GM12864 (cell line): Measurements from ENCODE around the gene ABHD5.

Source experiments
- DNase-seq: peaks from one replicate; pipeline ENCODE4 v3.0.0-alpha.2; 2011; ENCODE audit warnings: low read depth
- H3K4me3 ChIP-seq: 2 replicates; pipeline ENCODE4 v1.5.1; 2011; ENCODE audit warnings: mild to moderate bottlenecking, low read depth, low read length, control low read depth
- CTCF ChIP-seq: IDR thresholded peaks from 2 replicates; pipeline ENCODE4 v1.5.1; 2011; ENCODE audit warnings: low read depth, mild to moderate bottlenecking, moderate library complexity, low read length, control low read depth, inconsistent platforms; ENCODE audit errors: missing control alignments

ABHD5 gene

GRCh38 chr3:43692971-43693370 lies 2.2 kb downstream of the ABHD5 start:
- H3K4me3 ChIP-seq, result no peak overlapping the region
- no peak for TF ChIP-seq CTCF
- DNase-seq, result no peak

DNA sequence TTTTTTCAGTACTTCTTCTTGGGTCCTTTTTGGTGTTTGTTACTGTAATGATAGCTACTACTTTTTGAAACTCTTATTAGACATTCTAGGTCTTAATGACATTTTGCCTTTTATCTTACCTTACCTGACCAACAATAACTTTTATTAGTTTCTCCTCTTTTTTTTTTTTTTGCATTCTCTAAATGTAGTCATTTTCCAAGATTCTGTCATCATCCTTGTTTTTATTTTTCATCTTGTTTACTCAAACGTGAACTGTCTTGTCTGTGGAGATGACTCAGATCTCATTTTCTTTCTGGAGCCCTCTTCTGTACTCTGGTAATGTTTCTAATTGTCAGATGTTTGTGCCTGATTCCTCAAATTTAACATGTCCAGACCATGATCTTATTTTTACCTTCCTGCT lies 2.9 kb downstream of the ABHD5 start:
- no peak overlapping the region for H3K4me3 ChIP-seq
- no peak for DNase-seq
- no peak for TF ChIP-seq CTCF

- H3K4me3 ChIP-seq, result no peak overlapping the region
- DNase-seq, result no peak
Observed at GRCh38 chr3:43695443-43695842, 4.7 kb downstream of the ABHD5 start.

DNA sequence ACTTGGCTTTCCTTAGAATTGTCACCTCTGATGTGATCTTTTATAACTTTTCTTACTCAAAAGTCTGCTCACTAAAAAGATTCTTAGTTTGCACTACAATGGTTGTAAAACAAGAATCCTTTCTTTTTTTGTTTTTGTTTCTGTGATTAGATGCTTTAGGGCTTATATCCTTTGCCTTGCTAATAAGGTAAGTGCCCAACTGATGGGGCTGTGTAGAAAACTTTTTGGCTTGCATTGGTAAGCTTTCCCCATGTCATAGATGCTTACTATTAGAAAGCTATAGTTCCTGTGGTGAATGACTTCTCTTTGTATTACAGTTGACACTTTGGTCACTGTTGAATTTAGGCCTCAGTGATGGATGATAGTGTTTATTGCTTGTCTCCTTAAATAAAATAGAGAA lies 5.1 kb downstream of the ABHD5 start:
- no peak overlapping the region for H3K4me3 ChIP-seq
- DNase-seq, result no peak
- TF ChIP-seq CTCF, result no peak

More at GRCh38 chr3:43695443-43695842, 4.7 kb downstream of the ABHD5 start:
- TF ChIP-seq CTCF, result no peak

- TF ChIP-seq CTCF, result no peak
- DNase-seq, result no peak
- no peak overlapping the region for H3K4me3 ChIP-seq
Observed at GRCh38 chr3:43696441-43696840, 5.7 kb downstream of the ABHD5 start.

- H3K4me3 ChIP-seq, result no peak overlapping the region
- TF ChIP-seq CTCF, result no peak
- no peak for DNase-seq
Observed at GRCh38 chr3:43696881-43697280, 6.1 kb downstream of the ABHD5 start.

- peak; percentile 62 for TF ChIP-seq CTCF
- no peak overlapping the region for H3K4me3 ChIP-seq
- peak; percentile 30 for DNase-seq
Observed at GRCh38 chr3:43699864-43700263, 9.1 kb downstream of the ABHD5 start.
